Measurements from ENCODE around the gene ARTN. TPM values are rescaled to one million over a fixed set of nuclear protein-coding genes. Genes with fewer than 3 reads are reported as not detected.

Gene ARTN
- total and polyA plus RNA-seq, 9 of the 15 experiments (the other 6 are each of a cell fraction or from before 2014, with no cell fraction given) = 0.06 to 0.38 TPM; not detected in 7

DNA sequence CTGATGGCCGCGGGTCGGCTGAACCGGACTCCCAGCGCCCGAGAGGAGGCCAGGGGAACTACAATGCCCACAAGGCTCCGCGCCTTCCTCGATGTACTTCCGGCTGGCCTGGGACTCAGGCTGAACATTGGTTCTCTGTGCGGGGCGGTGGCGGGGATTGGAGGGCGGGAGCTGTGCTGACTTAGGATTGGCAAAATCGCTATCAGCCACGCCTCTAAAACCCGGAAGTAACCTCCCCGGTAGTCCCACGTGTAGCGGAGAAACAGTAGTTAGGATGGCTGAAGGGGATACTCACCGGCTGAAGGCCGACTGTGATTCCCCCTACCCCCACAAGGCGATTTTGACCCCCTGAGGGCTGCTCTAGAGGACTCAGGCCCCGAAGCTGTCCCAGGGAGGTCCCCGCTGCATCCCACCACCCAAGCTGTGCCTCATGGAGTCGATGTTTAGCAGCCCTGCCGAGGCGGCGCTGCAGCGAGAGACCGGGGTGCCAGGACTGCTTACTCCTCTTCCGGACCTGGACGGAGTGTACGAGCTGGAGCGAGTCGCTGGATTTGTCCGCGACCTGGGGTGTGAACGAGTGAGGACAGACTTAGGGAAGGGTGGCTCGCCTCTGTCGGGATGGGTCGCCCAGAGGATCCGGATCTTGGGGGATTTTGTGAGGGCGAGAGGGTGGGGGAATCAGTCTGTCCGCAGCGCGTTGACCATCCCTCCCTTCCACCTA is 36.3 kb downstream of the ARTN start, which contains the start of gene DPH2 (continued):
- TF ChIP-seq, protein P1, sequence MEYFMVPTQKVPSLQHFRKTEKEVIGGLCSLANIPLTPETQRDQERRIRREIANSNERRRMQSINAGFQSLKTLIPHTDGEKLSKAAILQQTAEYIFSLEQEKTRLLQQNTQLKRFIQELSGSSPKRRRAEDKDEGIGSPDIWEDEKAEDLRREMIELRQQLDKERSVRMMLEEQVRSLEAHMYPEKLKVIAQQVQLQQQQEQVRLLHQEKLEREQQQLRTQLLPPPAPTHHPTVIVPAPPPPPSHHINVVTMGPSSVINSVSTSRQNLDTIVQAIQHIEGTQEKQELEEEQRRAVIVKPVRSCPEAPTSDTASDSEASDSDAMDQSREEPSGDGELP (CRISPR knock-in tag; IDR thresholded peaks at IDR 0.05; ENCODE audit: borderline replicate concordance) = peak; percentile 60
- TF ChIP-seq FOXK1 (CRISPR knock-in tag; IDR thresholded peaks at IDR 0.05; ENCODE audit: borderline replicate concordance) = no peak
- TF ChIP-seq, protein P2, sequence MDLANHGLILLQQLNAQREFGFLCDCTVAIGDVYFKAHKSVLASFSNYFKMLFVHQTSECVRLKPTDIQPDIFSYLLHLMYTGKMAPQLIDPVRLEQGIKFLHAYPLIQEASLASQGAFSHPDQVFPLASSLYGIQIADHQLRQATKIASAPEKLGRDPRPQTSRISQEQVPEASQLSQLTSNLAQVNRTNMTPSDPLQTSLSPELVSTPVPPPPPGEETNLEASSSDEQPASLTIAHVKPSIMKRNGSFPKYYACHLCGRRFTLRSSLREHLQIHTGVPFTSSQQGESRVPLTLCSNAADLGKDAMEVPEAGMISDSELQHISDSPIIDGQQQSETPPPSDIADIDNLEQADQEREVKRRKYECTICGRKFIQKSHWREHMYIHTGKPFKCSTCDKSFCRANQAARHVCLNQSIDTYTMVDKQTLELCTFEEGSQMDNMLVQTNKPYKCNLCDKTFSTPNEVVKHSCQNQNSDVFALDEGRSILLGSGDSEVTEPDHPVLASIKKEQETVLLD (IDR thresholded peaks at IDR 0.05) = no peak
- TF ChIP-seq, protein P3, sequence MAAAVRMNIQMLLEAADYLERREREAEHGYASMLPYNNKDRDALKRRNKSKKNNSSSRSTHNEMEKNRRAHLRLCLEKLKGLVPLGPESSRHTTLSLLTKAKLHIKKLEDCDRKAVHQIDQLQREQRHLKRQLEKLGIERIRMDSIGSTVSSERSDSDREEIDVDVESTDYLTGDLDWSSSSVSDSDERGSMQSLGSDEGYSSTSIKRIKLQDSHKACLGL (CRISPR knock-in tag; IDR thresholded peaks at IDR 0.05; ENCODE audit: borderline replicate concordance, poor library complexity, severe bottlenecking) = peak; percentile 95
- TF ChIP-seq ASH1L (IDR thresholded peaks at IDR 0.05; ENCODE audit: borderline replicate concordance, low read depth, partially characterized antibody) = peak; percentile 92
- TF ChIP-seq STAT5A (IDR thresholded peaks at IDR 0.05; ENCODE audit: borderline replicate concordance, low read length) = no peak
- 0 out of 2 replicates have a peak, but pooled peaks have one; percentile 12 for TF ChIP-seq ESRRA (IDR thresholded peaks at IDR 0.05; ENCODE audit: borderline replicate concordance, low read depth)
- no peak for TF ChIP-seq MAFK (IDR thresholded peaks at IDR 0.05; ENCODE audit: low read length)
- TF ChIP-seq MAZ (CRISPR knock-in tag; conservative IDR thresholded peaks at IDR 0.05 in 1 of 2, IDR thresholded peaks at IDR 0.05 in 1 of 2) = peak; percentile 31 to 57; a peak in 1 of 4 replicates
- TF ChIP-seq, protein P4, sequence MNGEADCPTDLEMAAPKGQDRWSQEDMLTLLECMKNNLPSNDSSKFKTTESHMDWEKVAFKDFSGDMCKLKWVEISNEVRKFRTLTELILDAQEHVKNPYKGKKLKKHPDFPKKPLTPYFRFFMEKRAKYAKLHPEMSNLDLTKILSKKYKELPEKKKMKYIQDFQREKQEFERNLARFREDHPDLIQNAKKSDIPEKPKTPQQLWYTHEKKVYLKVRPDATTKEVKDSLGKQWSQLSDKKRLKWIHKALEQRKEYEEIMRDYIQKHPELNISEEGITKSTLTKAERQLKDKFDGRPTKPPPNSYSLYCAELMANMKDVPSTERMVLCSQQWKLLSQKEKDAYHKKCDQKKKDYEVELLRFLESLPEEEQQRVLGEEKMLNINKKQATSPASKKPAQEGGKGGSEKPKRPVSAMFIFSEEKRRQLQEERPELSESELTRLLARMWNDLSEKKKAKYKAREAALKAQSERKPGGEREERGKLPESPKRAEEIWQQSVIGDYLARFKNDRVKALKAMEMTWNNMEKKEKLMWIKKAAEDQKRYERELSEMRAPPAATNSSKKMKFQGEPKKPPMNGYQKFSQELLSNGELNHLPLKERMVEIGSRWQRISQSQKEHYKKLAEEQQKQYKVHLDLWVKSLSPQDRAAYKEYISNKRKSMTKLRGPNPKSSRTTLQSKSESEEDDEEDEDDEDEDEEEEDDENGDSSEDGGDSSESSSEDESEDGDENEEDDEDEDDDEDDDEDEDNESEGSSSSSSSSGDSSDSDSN (IDR thresholded peaks at IDR 0.05; ENCODE audit: borderline replicate concordance in 1 of 2, low read depth in 2 of 2, low read length in 2 of 2) = no peak
- TF ChIP-seq NR2F6 (CRISPR knock-in tag; IDR thresholded peaks at IDR 0.05) = no peak
- TF ChIP-seq NFIX (CRISPR knock-in tag; IDR thresholded peaks at IDR 0.05; ENCODE audit: low read depth) = no peak
- TF ChIP-seq ZNF316 (IDR thresholded peaks at IDR 0.05) = no peak

Measured in K562 (cell line).